Adipocyte (in vitro differentiated cells): ENCODE measurements around the gene BIN1.
A peak's percentile ranks its signal among the peaks of the same experiment; 100 is the strongest.

Experiments
- DNase-seq: peaks from one replicate; pipeline ENCODE4 v3.0.0-alpha.2; 2015; ENCODE audit warnings: low read depth
- H3K27me3 ChIP-seq: replicated peaks from 2 replicates; pipeline ENCODE4 v1.7.0; 2013; ENCODE audit warnings: mild to moderate bottlenecking, low read length, moderate library complexity; ENCODE audit not compliant: control insufficient read depth, insufficient read depth
- H3K36me3 ChIP-seq: 2 replicates; pipeline ENCODE4 v1.7.0; 2013; ENCODE audit warnings: low read length, mild to moderate bottlenecking, moderate library complexity; ENCODE audit not compliant: control insufficient read depth, insufficient read depth, severe bottlenecking
- H3K4me1 ChIP-seq: 2 replicates; pipeline ENCODE4 v1.7.0; 2013; ENCODE audit warnings: mild to moderate bottlenecking, low read length, moderate library complexity; ENCODE audit not compliant: control insufficient read depth, insufficient read depth
- H3K4me3 ChIP-seq: 2 replicates; pipeline ENCODE4 v1.7.0; 2013; ENCODE audit warnings: mild to moderate bottlenecking, low read length, moderate library complexity
- H3K9ac ChIP-seq: 2 replicates; pipeline ENCODE4 v1.7.0; 2013; ENCODE audit warnings: mild to moderate bottlenecking, low read length, moderate library complexity
- H3K9me3 ChIP-seq: 2 replicates; pipeline ENCODE4 v1.7.0; 2013; ENCODE audit warnings: mild to moderate bottlenecking, low read length, moderate library complexity; ENCODE audit not compliant: control insufficient read depth

BIN1 gene

GRCh38 chr2:127053731-127054603, 53.0 kb downstream of the BIN1 start:
- H3K4me3 ChIP-seq, result no peak overlapping the region
- H3K4me1 ChIP-seq, result no peaks in the 10 kb centered on the region
- peaks cover 27% of the 10 kb centered on the region for H3K36me3 ChIP-seq
- DNase-seq, result no peak
- no peak overlapping the region for H3K9ac ChIP-seq
- H3K9me3 ChIP-seq, result no peaks in the 10 kb centered on the region
- no peaks in the 10 kb centered on the region for H3K27me3 ChIP-seq

DNA sequence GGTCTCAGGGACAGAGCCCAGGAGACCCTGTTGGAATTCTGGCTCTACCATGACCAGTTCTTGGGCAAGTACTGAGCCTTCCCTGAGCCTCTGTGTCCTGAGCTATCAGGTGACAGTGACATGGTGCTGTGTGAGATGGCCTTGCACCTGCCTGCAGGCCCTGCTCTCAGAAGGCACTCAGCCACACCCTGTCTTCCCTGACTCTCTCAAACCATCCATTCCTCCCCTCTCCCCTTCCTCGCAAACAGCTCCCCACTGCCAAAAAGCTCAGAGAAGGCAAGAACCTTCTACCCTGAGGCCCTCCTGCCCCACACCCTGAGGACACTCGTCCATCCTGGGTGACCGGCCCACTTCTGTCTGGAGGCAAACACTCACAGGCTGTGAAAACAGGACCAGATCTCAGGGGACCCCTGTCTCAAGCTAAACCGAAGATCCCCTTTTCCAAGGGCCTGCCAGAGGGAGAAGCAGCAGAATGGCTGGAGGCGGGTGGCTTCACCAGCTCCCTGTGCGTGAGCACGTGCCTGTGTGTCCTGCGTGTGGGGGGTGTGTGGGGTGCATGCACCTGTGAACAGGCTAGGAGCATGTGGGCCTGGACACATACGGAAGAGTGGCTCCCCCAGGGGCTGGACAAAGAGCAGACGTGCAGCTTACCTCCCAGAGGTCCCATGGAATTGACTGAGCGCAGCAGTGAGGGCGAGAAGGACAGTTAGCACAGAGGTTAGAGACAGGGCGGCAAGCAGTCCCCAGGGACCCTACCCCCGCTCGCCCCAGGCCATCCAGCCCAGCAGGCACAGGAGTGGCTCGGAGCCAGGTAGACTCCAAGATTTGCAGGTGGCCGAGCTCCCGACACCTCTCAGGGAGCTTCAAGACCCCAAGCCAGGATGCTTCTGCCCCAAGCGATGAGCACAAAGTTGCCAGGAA, 53.9 kb downstream of the BIN1 start:
- H3K4me1 ChIP-seq, result no peaks in the 10 kb centered on the region

GRCh38 chr2:127052057-127052770, 54.7 kb downstream of the BIN1 start:
- Histone ChIP-seq H3K27me3 (no peaks in the 10 kb centered on the region), H3K9ac (no peak overlapping the region), H3K4me3 (no peak overlapping the region), H3K36me3 (peaks cover 28% of the 10 kb centered on the region), H3K9me3 (no peaks in the 10 kb centered on the region), H3K4me1 (no peaks in the 10 kb centered on the region)
- no peak for DNase-seq

More for the DNA sequence above, 53.9 kb downstream of the BIN1 start:
- Histone ChIP-seq H3K36me3 (peaks cover 32% of the 10 kb centered on the region), H3K27me3 (no peaks in the 10 kb centered on the region), H3K9ac (no peak overlapping the region), H3K4me3 (no peak overlapping the region), H3K9me3 (no peaks in the 10 kb centered on the region)
- no peak for DNase-seq

- H3K36me3 ChIP-seq, result peaks cover 20% of the 10 kb centered on the region
- no peak for DNase-seq
- H3K4me1 ChIP-seq, result no peaks in the 10 kb centered on the region
These were observed 55.6 kb downstream of the BIN1 start for GRCh38 chr2:127051116-127052056.

DNA sequence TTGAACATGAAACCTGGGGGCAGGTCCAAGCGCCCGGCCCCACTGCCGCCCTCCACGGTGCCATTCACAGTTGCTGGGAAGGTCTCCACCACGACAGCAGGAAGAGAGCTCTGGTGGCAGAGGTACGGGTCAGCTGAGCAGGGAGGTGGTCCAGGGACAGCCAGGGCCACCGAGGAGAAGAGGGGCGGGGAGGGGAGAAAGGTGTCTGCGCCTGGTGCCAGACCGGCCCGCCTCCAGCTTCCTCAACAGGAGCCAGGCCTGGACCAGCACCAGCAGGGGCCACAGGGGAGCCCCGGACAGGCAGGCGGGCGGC, 56.2 kb downstream of the BIN1 start:
- Histone ChIP-seq H3K4me3 (no peak overlapping the region), H3K9me3 (no peaks in the 10 kb centered on the region), H3K27me3 (no peaks in the 10 kb centered on the region), H3K9ac (no peak overlapping the region), H3K36me3 (peaks cover 19% of the 10 kb centered on the region), H3K4me1 (peaks cover 6% of the 10 kb centered on the region)
- DNase-seq, result no peak

More at GRCh38 chr2:127051116-127052056, 55.6 kb downstream of the BIN1 start:
- H3K27me3 ChIP-seq, result no peaks in the 10 kb centered on the region
- H3K9me3 ChIP-seq, result no peaks in the 10 kb centered on the region
- no peak overlapping the region for H3K9ac ChIP-seq
- H3K4me3 ChIP-seq, result no peak overlapping the region

GRCh38 chr2:127049927-127050802, 56.8 kb downstream of the BIN1 start:
- no peak overlapping the region for H3K4me3 ChIP-seq
- peaks cover 12% of the 10 kb centered on the region for H3K4me1 ChIP-seq
- peak overlapping the region; percentile 22 for H3K9ac ChIP-seq
- no peaks in the 10 kb centered on the region for H3K9me3 ChIP-seq
- H3K36me3 ChIP-seq, result peaks cover 19% of the 10 kb centered on the region
- peak; percentile 83 for DNase-seq
- H3K27me3 ChIP-seq, result no peaks in the 10 kb centered on the region

DNA sequence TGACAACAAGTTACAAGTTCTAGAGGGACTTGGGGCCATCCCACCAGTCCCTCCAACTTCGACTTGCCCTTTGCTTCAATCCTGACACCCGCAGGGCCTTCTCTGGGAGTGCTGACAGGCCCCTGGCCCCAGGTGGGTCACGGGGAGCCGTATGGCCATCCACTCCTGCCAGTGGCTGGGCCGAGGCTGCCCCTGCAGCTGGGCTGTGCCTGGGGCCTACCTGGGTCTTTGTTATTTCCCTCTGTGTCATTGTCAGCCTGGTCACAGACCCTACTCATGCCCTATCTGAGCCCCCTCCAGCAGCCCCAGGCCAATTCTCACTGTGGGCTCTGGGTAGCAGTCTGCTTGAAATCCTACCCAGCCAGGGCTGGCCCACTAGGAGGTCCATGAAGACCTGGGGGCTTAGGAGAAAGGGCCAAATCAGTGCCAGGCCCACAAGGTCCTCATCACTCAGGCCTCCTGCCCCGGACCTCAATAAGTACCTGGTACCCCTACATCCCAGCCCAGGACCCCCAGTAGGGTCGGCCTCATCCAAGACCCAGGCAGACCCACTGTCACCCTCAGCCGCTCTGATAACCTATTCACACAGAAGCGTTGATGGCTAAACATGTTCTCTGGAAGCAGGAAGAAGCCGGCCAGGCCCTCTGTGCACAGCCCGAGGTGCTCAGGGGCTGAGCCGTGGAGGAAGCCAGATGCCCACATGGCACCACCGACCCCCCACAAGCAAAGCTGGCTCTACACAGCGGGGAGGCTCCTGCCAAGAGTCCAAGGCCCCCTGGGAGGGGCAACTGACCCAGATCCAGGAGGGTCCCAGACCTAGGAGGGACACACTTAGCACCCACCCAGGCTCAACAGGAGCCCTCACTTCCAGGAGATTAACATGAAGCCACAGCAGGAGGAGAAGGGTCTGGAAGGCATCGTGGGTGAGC, 57.7 kb downstream of the BIN1 start:
- no peaks in the 10 kb centered on the region for H3K9me3 ChIP-seq
- peaks cover 19% of the 10 kb centered on the region for H3K36me3 ChIP-seq
- H3K4me1 ChIP-seq, result peaks cover 15% of the 10 kb centered on the region
- no peak overlapping the region for H3K4me3 ChIP-seq
- H3K9ac ChIP-seq, result peak overlapping the region; percentile 22
- DNase-seq, result no peak
- H3K27me3 ChIP-seq, result no peaks in the 10 kb centered on the region

DNA sequence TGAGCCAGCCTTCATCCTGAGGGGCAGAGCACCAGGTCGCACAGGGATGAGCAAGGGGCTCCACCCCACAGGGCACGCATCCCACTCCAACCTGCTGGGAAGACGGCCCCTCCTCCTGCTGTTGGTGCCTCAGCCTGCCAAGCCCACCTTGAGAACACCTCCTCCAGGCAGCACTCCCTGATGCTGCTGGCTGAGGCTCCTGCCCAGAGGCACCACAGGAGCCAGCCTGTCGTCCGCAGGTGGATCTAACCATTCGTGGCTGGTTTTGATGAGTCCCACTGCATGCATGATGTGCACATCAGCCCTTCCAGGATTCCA, 58.4 kb downstream of the BIN1 start:
- no peak overlapping the region for H3K9ac ChIP-seq
- no peak for DNase-seq
- H3K9me3 ChIP-seq, result no peaks in the 10 kb centered on the region
- H3K27me3 ChIP-seq, result no peaks in the 10 kb centered on the region
- no peak overlapping the region for H3K4me3 ChIP-seq
- peaks cover 16% of the 10 kb centered on the region for H3K36me3 ChIP-seq
- peaks cover 15% of the 10 kb centered on the region for H3K4me1 ChIP-seq
